Hindlimb muscle (tissue), 1 donor: ENCODE measurements around the gene SLC7A1. TPM values are rescaled to one million over a fixed set of nuclear protein-coding genes. Genes with fewer than 3 reads are reported as not detected.
"Not testable (repeated sequence)": the region's sequence is repeated elsewhere in the genome, so short reads cannot be mapped to it uniquely, and the experiment has no call there.

Source experiments
- DNase-seq: peaks from one replicate; pipeline ENCODE4 v3.0.0-alpha.2; 2013
- polyA plus RNA-seq: library from polyadenylated mRNA; unstranded; fragments of 120-200 nt; gene quantifications from one replicate; pipeline ENCODE4 v1.2.1, GENCODE V29; 2013; ENCODE audit not compliant: insufficient read length

Gene SLC7A1
- polyA plus RNA-seq = 8.9 TPM

DNA sequence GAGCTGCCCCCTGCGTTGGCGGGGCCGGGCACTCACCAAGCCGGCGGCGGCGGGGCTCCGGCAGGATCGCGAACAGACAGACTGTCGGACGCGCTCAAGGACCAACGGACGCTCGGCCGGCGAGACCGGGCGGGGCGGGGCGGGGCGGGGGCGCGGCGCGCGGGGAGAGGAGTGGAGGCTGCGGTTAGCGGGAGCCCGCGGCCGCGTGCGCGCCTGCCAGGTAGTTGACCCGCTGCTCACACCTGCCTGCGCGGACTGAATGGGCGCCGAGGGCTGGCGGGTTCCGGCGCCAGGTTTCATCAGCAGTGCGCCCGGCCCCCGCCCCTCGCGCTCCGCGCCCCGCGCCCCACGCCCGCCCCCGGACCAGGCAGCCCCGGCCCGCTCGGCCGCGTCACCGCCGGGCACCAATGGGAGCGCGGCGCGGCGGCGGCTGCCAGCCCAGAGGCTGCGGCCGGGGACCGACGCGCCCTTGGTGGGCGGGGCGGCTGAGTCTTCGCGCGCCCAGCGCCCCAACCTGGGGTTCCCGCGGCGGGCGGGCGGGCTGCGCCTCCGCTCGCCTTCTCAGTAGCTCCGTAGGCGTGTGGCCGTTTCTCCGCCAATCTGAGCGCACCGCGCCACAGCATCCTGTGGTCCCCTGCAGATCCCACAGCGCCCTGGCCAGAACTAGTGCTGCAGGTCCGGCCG, at the start of gene SLC7A1:
TSS of gene SLC7A1 (minus strand) at position 309 of the 684 bp plus-strand sequence. CDS start 59,500 bp downstream, outside the sequence.
- DNase-seq = peak; percentile 82

DNA sequence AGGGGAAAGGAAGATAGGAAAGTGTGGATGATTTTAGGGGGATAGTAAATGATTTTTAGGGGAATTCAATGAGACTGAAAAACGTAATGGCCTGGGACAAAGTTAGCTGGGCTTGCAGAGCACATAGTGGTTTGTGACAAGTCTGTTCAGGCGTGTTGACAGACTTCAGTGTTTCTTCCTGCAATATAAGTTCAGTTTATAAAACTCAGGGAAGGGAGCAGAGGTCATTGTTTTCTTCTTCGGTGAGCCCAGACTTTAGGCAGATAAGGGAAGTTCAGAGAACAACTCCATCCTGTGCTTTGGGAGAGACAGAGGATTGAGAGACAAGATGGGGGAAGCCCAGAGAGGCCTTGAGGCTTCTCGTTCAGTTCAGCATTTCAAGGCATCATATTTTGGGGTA, 45.2 kb upstream of the SLC7A1 start:
- no peak for DNase-seq

DNA sequence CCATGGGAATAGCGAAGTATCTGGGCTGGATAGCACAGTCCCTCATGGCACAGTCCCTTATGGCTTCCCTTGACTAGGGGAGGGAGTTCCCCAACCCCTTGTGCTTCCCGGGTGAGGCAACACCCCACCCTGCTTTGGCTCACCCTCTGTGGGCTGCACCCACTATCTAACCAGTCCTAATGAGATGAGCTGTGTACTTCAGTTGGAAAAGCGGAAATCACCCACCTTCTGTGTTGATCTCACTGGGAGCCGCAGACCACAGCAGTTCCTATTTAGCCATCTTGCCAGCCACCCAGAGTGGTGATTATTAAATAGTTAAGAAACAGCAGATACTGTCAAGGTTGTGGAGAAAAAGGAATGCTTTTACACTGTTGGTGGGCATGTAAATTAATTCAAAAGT, 41.3 kb upstream of the SLC7A1 start:
- not testable (repeated sequence) for DNase-seq

DNA sequence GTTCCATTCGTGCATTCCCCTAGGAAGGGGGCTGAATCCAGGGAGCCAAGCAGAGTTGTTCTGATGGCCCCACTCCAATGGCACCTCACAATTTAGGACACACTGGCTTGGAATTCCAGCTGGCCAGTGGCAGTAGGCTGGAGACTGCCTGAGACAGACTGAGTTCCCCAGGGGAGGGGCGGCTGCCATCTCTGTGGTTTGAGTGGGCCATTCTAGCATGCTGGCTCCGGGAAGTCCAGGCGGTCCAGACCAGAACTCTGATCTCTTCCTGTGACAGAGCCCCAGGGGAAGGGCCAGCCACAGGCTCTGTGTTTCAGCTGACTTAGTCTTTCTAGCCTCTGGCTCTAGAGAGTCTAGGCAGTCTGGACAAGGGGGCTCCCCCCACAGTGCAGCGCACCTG, 29.5 kb upstream of the SLC7A1 start:
- DNase-seq = no peak

GRCh38 chr13:29621841-29622240, 26.4 kb upstream of the SLC7A1 start:
- no peak for DNase-seq

GRCh38 chr13:29621051-29621800, 25.7 kb upstream of the SLC7A1 start:
- DNase-seq = no peak

GRCh38 chr13:29619995-29620394, 24.5 kb upstream of the SLC7A1 start:
- DNase-seq = no peak

GRCh38 chr13:29613101-29613500, 17.6 kb upstream of the SLC7A1 start:
- DNase-seq = no peak

DNA sequence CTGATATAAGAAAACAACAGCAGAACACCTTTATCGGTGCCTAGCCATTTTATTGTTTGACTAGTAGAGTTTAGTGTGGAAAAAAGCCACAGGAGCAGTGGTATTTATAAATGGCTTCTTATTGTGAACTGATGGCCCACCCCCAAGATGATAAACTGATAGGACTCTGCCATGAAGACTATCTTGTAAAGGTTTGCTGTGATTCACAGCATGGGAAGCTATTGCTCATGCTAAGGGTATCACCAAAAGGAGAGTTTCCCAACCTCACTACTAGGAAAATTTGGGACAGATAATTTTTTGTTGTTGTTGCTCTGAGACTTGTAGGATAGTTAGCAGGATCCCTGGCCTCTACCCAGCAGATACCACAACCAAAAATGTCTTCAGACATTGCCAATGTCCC, 12.0 kb upstream of the SLC7A1 start:
- DNase-seq = no peak

DNA sequence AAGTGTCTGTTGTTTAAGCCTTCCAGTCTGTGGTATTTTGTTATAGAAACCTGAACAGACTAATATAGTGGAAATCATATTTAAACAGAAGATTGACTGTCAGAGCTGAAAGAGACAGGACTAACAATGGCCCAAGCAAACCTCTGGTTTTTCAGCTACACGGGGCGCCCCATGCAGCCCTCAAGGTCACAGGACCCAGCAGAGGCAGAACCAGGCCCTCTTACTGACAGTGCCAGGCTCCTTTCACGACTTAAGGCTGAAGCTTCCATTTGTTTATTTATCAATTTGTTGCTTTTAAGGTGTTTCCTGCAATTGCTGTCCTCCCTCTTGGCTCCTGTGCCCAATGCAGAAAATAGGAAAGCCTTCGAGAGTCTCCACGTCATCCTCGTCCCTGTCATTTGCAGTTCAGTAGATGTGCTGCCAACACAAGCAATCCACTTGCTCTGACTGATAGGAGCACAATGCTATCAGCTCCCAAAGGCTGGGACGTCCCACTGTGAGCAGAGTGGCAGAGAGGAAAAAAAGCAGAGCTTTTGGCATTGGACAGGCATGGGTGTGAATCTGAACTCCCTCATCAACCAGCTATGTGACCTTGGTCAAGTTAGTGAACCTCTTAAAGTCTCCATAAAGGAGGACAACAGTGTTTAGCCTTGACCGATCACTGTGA, 10.5 kb upstream of the SLC7A1 start:
- DNase-seq = no peak

DNA sequence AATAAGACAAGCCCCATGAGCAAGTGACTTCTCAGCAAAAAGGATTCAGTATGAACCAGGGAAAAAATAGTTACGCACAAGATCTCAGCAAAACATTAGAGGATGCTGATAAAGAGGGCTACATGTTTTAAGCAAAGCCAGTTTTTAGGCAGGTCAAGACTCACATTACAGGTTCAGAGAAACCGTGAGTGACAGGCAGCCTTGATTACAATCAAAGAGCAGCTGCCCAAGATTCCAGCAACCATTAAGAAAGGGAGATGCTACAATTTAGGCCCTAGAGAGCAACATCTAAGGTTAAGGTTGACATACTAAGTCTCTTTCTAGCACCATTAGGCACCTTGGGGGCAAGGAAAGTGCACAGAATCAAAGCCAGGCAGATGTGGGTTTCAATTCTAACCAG, 2.8 kb upstream of the SLC7A1 start:
- no peak for DNase-seq

DNA sequence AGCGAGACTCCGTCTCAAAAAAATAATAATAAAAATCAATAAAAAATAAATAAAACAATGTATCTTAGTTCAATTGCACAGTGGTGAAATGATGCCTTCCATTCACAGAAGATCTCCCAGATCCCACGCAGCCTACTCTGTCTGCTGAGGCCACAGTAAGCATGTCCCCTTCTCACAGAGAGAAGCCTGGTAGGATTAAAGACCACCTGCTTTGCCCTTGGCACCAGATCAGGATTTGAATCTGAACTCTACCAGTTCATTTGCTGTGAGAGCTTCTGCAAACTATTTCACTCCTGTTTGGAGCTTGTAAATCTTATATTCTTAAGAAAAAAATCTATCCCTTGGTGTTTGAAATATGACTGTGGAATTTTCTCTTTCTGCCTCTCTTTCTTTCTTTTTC, 2.2 kb upstream of the SLC7A1 start:
- DNase-seq = no peak

GRCh38 chr13:29597246-29597645, 1.8 kb upstream of the SLC7A1 start:
- no peak for DNase-seq

- no peak for DNase-seq
Observed at GRCh38 chr13:29596064-29596418, 553 bp upstream of the SLC7A1 start.

GRCh38 chr13:29594710-29595379, 643 bp downstream of the SLC7A1 start:
- DNase-seq = peak; percentile 56

DNA sequence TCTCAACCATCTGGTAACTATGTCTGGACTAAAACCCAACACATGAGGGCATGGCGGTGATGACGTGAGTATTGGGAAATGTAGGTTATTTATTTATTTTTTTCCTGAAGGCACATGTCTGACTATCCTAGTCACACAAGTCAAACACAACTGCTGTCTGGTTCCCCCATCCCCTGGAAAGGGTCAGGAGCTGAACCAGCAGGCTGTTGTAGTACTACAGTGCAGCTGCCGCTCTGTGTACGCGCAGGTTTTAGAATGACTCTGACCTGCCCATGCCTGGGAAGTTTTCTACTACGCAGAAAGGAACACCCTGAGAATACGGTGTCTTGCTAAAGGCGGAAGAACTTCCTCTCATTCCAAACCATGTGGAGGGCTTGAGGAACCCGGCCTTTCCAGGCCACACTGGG, 1.2 kb downstream of the SLC7A1 start:
- DNase-seq = peak; percentile 40

GRCh38 chr13:29593605-29594297, 1.7 kb downstream of the SLC7A1 start:
- no peak for DNase-seq

DNA sequence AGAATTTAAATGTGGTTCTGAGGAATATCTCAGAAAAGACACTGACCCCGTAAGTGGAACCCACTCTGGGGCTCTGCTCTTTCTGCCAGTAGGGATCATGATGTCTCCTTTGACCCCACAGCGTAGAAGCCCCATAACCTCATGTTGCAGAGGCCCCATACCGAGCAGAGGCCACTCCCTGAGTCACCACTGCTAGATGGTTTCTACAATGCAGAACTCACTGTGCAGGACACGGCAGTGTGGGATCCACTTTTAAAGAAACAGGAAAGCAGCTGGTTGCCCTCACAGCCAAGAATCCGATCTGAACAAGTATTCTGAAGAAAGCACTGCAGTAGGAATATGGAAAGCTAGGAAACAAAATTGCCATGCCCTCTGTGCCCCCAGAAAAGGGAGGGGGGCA, 4.2 kb downstream of the SLC7A1 start:
- no peak for DNase-seq

DNA sequence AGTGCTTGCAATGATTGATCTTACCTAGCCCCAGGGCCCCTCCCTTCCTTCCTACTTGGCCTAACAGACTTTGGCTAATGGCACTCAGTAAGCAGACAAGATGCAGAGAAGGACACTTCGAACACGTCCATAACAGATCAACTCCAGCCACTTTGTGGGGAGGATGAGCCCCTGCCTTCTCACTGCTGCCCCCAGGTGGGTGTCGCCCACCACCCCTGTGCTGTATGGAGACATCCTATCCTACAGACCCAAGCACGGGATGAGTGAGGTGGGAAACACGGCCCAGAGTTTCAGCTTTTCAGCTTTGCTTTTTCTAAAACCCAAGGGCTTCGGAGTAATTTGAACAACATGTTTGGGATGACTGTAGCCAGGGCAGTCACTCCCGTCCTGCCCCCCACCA, 5.5 kb downstream of the SLC7A1 start:
- DNase-seq = no peak

GRCh38 chr13:29589234-29589633, 6.3 kb downstream of the SLC7A1 start:
- DNase-seq = no peak

DNA sequence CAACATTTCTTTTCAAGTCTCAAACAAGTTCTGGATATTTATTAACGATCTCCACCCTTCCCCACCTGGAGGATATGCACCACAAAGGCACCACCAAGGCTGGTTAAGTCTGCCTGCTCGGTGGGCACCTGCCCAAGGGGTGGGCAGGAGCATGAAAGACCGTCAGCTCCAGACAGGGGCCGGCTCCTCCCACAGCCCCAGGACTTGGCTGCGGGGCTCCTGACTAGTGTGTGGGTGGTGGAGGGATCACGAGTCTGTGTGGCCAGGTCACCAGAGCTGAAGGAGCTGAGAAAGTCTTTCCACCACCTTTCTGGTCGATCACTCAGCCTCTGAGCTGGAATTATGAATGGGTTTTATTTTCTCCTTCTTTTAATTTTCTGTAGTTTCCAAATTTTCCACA, 7.8 kb downstream of the SLC7A1 start:
- no peak for DNase-seq

- no peak for DNase-seq
Observed at GRCh38 chr13:29583073-29583785, 12.3 kb downstream of the SLC7A1 start.
